LNCaP clone FGC (cell line): ENCODE data around the gene TMPO.
A peak's percentile ranks its signal among the peaks of the same experiment; 100 is the strongest.
"Not testable (repeated sequence)": the region's sequence is repeated elsewhere in the genome, so short reads cannot be mapped to it uniquely, and the experiment has no call there.

Experiments used
- DNase-seq: peaks from one replicate; pipeline ENCODE4 v3.0.0-alpha.2; 2011; ENCODE audit warnings: low read depth
- H3K4me3 ChIP-seq: 2 replicates; pipeline ENCODE4 v1.5.1; 2011; ENCODE audit warnings: mild to moderate bottlenecking, low read depth, low read length, control low read depth
- TF ChIP-seq, protein P1 (sequence below): IDR thresholded peaks from 2 replicates; pipeline ENCODE4 v1.5.1; 2012; ENCODE audit warnings: mild to moderate bottlenecking; ENCODE audit not compliant: control insufficient read depth, insufficient read depth; ENCODE audit errors: extremely low read depth

TMPO gene

DNA sequence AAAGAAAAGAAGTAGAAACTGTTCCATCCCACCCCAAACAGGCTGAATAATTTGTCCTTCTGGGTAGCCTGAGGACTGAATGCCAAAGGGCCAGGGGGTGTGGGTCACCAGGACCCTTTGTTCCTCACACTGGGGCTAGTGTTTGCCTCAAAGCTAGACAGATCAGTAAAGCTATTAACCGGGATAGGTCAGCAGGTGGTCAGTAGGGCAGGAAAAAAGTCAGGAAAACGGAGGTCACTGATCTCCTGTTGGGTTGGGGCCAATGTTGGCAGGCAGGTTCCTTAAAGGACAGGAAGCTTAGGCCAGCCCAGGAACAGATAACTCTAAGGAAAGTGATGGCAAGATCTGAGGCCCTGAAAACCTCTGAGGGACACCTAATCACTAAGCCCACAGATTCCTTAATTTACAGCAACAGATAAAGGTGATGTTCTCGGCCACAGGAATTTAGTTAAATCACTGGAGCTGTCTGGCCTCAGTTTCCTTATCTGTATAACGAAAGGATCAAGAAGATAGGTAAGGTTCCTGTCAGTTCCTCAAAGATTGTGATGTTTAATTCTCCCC is 22.7 kb upstream of the TMPO start:
- no peak for DNase-seq
- no peak overlapping the region for H3K4me3 ChIP-seq
- TF ChIP-seq, protein P1, sequence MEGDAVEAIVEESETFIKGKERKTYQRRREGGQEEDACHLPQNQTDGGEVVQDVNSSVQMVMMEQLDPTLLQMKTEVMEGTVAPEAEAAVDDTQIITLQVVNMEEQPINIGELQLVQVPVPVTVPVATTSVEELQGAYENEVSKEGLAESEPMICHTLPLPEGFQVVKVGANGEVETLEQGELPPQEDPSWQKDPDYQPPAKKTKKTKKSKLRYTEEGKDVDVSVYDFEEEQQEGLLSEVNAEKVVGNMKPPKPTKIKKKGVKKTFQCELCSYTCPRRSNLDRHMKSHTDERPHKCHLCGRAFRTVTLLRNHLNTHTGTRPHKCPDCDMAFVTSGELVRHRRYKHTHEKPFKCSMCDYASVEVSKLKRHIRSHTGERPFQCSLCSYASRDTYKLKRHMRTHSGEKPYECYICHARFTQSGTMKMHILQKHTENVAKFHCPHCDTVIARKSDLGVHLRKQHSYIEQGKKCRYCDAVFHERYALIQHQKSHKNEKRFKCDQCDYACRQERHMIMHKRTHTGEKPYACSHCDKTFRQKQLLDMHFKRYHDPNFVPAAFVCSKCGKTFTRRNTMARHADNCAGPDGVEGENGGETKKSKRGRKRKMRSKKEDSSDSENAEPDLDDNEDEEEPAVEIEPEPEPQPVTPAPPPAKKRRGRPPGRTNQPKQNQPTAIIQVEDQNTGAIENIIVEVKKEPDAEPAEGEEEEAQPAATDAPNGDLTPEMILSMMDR: no peak

DNA sequence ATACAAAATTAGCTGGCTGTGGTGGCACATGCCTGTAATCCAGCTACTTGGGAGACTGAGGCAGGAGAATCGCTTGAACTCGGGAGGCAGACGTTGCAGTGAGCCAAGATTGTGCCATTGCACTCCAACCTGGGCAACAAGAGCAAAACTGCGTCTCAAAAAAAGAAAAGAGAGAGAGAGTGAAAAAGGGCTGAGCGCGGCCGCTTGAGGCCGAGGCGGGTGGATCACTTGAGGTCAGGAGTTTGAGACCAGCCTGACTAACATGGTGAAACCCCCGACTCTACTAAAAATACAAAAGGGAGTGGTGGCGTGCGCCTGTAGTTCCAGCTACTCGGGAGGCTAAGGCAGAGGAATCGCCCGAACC is 14.1 kb upstream of the TMPO start:
- not testable (repeated sequence) for H3K4me3 ChIP-seq, DNase-seq

DNA sequence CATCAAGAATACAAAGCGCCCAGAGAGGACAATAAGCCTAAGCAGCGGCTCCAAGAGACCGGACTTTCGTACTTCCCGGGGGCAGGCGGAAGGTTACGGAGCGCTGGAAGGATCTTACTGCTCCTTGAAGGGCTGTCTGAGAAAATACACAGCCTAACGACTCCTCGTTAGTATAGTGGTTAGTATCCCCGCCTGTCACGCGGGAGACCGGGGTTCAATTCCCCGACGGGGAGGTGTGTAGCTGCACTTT is 12.1 kb upstream of the TMPO start:
- DNase-seq: peak; percentile 79
- H3K4me3 ChIP-seq: peak overlapping the region; percentile 67
- TF ChIP-seq, protein P1: no peak

DNA sequence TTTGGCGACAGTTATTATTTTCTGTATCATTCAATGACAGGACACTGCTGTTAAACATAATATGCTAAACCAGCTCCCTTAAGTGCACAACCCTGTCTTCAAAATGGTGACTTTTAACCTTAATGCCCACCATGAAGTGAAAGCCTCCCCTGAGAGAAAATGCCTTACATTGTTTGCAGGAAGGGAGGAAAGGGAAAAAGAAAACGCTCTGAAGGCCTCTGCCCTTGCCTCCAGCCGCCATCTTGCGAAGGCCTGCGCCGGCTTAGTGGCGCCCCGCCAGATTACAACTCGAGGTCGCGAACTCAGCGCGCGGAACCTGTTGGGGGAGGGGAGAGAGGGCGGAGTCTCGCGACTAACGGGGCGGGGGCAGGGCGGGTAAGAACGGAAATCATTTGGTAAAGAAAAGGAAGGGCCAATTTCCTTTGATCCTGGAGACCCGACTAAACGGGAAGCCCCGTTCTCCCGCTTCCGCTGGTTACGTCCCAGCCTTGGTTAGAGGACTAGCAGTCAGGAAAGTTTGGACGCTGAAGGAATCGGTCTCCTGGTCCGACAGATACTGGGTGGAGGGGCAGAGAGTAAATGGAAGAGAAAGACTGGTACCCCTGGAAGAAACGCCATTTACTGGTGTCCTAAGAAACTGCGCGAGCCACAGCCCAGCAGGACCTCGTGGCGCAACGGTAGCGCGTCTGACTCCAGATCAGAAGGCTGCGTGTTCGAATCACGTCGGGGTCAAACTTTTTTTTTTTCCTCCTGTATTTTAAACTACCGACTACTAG is 11.6 kb upstream of the TMPO start:
- peak; percentile 70 for DNase-seq
- peak overlapping the region; percentile 67 for H3K4me3 ChIP-seq
- TF ChIP-seq, protein P1: no peak

DNA sequence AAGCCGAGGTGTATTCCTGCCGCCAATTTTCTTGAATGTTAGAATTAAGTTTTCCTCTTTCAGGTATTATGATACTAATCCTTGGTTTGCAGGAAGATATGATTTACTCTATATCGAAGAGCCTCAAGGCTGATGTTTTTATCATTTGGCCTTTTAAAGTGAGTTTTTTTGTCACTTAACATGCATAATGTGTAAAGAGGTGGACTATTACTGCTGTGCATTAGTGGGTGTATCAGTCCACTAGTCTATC is 11.1 kb upstream of the TMPO start:
- no peak for DNase-seq
- peak overlapping the region; percentile 67 for H3K4me3 ChIP-seq
- TF ChIP-seq, protein P1: no peak

DNA sequence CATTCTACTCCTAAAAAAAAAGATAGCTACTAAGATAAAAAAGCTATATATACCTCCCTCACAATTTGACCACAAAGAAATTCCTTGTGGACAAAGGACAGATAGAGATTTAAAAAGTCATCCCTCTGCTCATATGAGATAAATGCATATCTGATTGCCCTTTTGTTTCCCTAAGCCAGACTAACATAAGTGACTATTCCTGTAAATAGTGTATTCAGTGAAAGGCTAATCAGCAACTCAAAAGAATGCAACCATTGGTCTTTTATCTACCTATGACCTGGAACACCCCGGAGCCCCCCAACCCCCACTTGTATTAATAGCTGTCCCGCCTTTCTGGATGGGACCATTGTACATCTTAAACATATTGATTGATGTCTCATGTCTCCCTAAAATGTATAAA is 6.3 kb upstream of the TMPO start:
- no peak overlapping the region for H3K4me3 ChIP-seq
- TF ChIP-seq, protein P1: no peak
- no peak for DNase-seq

DNA sequence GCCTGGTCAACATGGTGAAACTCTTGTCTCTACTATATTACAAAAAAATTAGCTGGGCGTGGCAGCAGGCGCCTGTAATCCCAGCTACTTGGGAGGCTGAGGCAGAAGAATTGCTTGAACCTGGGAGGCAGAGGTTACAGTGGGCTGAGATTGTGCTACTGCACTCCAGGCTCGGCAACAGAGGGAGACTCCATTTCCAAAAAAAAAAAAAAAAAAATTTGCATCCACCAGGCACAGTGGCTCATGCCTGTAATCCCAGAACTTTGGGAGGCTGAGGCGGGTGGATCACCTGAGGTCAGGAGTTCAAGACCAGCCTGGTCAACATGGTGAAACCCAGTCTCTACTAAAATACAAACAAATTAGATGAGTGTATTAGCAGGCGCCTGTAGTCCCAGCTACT is 3.6 kb upstream of the TMPO start:
- DNase-seq: not testable (repeated sequence)

DNA sequence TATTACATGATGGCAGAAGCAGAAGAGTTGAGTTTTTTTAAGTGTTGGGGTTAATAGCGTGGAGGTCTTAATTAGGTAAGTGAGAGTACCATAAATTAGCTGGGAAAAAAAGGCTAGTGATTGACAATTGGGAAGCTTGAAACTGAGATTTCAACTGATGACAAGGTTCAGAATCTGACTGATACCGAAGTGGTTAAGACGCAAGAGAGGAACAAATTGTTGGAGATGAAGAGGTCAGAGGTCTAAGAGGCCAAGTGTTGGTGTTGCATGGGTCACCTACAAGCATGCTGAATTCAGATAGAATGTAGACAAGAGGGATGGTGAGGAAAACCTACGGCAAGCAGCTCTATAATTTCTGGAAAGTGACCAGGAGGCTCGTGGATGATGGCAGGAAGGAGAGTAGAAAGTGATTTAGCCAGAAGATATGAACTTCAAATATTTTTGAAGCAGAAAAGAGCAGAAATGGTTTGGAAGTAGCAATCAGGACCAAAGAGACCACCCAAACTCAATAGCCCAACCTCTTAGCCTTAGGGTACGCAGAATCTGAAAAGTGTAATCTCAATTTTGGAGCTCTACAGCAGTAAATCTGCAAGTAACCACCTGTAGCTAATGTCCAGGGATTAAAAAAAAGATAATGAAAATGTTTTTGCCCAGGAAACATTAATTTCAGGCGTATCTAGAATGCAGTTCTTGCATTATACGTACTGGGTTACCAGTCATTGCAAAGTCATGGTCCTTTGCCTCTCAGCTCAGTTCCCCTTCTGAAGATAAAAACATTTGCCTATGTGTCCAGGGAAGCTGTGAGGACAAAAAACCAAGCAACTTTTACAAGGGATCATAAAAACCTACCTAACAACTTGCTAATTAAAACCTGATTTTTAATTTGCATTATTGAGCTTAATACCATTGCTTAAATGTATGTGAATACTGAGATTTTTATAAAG is 1.7 kb upstream of the TMPO start:
- no peak for DNase-seq
- peak overlapping the region; percentile 98 for H3K4me3 ChIP-seq
- TF ChIP-seq, protein P1: no peak

More for the DNA sequence above, 3.6 kb upstream of the TMPO start:
- not testable (repeated sequence) for H3K4me3 ChIP-seq
